Neutrophil (primary cell): ENCODE data around the gene CHRDL2.

Source experiments
- H3K27ac ChIP-seq: fragments of 200-600 bp; sonication (generic); 2 replicates; pipeline ENCODE4 v1.5.1; 2016; ENCODE audit warnings: mild to moderate bottlenecking, moderate library complexity
- H3K27me3 ChIP-seq: fragments of 200-600 bp; sonication (generic); 2 replicates; pipeline ENCODE4 v1.6.0; 2016; ENCODE audit warnings: mild to moderate bottlenecking
- H3K36me3 ChIP-seq: fragments of 200-600 bp; sonication (generic); 2 replicates; pipeline ENCODE4 v1.5.1; 2017
- H3K4me1 ChIP-seq, 2 experiments: fragments of 200-600 bp in 1 of 2; sonication (generic) in 1 of 2; 1 replicate in 1 of 2; 2 replicates in 1 of 2; pipeline versions ENCODE4 v1.5.1 to v1.6.1; 2013 to 2016; ENCODE audit warnings: low read depth in 1 of 2, low read length in 1 of 2, mild to moderate bottlenecking in 1 of 2, moderate library complexity in 1 of 2; ENCODE audit not compliant: control insufficient read depth in 1 of 2, insufficient read depth in 1 of 2
- H3K4me3 ChIP-seq, 2 experiments: fragments of 200-600 bp in 1 of 2; sonication (generic) in 1 of 2; 1 replicate in 1 of 2; 2 replicates in 1 of 2; pipeline ENCODE4 v1.5.1; 2013 to 2016; ENCODE audit warnings: low read depth in 1 of 2, low read length in 1 of 2, mild to moderate bottlenecking in 1 of 2, moderate library complexity in 1 of 2
- H3K9me3 ChIP-seq: fragments of 200-600 bp; sonication (generic); 2 replicates; pipeline ENCODE4 v1.5.1; 2016
- CTCF ChIP-seq: fragments of 200-600 bp; sonication (generic); IDR thresholded peaks from 2 replicates; pipeline ENCODE4 v1.5.1; 2016; ENCODE audit warnings: antibody characterized with exemption

CHRDL2 gene

DNA sequence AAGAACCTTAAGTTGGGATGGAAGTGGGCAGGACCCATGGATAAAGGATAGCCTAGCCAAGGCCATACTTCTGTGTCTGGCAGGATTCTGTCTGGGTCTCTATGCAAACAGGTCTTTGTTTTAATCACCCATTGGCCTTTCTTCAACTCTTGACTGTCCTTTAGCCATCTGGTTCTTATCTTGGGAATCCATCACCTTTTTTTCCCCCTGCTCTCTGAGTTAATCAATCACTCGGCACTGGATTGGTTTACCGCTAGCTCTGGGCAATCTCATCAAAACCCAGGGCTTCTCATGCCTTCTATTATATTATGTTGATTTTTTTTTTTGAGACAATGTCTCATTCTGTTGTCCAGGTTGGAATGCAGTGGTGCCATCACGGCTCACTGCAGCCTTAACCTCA lies 15.6 kb upstream of the CHRDL2 start:
- TF ChIP-seq CTCF = no peak
- H3K27me3 ChIP-seq = no peaks in the 10 kb centered on the region
- H3K36me3 ChIP-seq = no peaks in the 10 kb centered on the region

GRCh38 chr11:74744277-74744676 lies 13.1 kb upstream of the CHRDL2 start:
- H3K36me3 ChIP-seq = no peaks in the 10 kb centered on the region
- H3K9me3 ChIP-seq = no peaks in the 10 kb centered on the region
- H3K4me3 ChIP-seq = no peak overlapping the region
- no peak overlapping the region for H3K27ac ChIP-seq
- no peaks in the 10 kb centered on the region for H3K27me3 ChIP-seq
- H3K4me1 ChIP-seq = peaks cover 7 to 9% of the 10 kb centered on the region in 2 experiments
- TF ChIP-seq CTCF = no peak

More for the DNA sequence above, 15.6 kb upstream of the CHRDL2 start:
- Histone ChIP-seq H3K9me3 (no peaks in the 10 kb centered on the region), H3K4me1 (peaks cover 28 to 29% of the 10 kb centered on the region in 2 experiments), H3K4me3 (no peak overlapping the region), H3K27ac (no peak overlapping the region)

DNA sequence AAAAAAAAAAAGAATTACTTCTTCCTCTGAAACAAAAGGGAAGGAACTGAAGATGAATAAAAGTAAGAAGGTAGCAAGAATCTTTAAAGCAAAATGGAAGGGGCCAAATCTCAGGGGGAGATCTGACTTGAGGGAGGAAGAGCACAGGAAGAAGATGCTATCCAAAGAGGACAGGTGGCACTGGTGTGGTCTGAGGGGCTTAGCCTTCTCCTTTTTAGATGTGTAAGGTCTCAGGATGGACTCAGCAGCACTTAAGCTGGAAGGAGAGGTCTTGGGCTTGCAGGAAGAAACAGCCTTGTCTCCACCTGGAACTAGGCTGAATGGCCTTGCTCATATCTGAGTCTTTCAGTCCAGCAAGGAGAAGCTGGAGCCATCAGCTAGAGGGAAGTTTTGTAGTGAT lies 12.4 kb upstream of the CHRDL2 start:
- H3K4me3 ChIP-seq = no peak overlapping the region
- no peak overlapping the region for H3K27ac ChIP-seq
- no peaks in the 10 kb centered on the region for H3K9me3 ChIP-seq
- peaks cover 6% of the 10 kb centered on the region for H3K27me3 ChIP-seq
- H3K36me3 ChIP-seq = no peaks in the 10 kb centered on the region
- no peak for TF ChIP-seq CTCF
- H3K4me1 ChIP-seq = peaks cover 6 to 9% of the 10 kb centered on the region in 2 experiments

DNA sequence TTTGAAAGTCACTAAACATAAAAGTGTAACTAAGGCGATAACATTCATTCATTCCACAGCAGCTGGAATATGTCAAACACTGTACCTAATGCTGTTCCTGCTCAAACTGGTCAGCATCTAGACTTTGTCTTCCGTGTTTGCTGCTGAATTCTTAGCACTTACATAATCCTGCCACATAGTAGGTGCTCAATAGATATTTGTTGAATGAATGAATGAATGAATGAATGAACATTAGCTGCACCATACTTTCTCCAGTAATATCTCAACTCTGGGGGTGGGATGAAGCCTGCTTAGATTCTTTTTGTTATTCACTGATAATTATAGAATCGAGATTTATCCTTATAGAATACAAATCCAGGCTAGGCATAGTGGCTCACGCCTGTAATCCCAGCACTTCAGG lies 10.8 kb upstream of the CHRDL2 start:
- Histone ChIP-seq H3K4me1 (no peaks in the 10 kb centered on the region), H3K27me3 (peaks cover 12% of the 10 kb centered on the region), H3K4me3 (no peak overlapping the region), H3K27ac (no peak overlapping the region), H3K9me3 (no peaks in the 10 kb centered on the region), H3K36me3 (no peaks in the 10 kb centered on the region)
- TF ChIP-seq CTCF = no peak

- Histone ChIP-seq H3K9me3 (no peaks in the 10 kb centered on the region), H3K4me1 (no peaks in the 10 kb centered on the region)
- peak; percentile 88 for TF ChIP-seq CTCF
These were observed 8.5 kb upstream of the CHRDL2 start for GRCh38 chr11:74739546-74740270.

More at GRCh38 chr11:74739546-74740270, 8.5 kb upstream of the CHRDL2 start:
- H3K36me3 ChIP-seq = no peaks in the 10 kb centered on the region
- no peak overlapping the region for H3K27ac ChIP-seq
- H3K27me3 ChIP-seq = peaks cover 33% of the 10 kb centered on the region
- H3K4me3 ChIP-seq = no peak overlapping the region
